GM19238 (cell line): ENCODE results near the gene PPM1H.
"Not testable (repeated sequence)": the region's sequence is repeated elsewhere in the genome, so short reads cannot be mapped to it uniquely, and the experiment has no call there.

ENCODE experiments used
- DNase-seq: peaks from one replicate; pipeline ENCODE4 v3.0.0; 2011; ENCODE audit warnings: low spot score; ENCODE audit not compliant: insufficient read length

PPM1H gene

DNA sequence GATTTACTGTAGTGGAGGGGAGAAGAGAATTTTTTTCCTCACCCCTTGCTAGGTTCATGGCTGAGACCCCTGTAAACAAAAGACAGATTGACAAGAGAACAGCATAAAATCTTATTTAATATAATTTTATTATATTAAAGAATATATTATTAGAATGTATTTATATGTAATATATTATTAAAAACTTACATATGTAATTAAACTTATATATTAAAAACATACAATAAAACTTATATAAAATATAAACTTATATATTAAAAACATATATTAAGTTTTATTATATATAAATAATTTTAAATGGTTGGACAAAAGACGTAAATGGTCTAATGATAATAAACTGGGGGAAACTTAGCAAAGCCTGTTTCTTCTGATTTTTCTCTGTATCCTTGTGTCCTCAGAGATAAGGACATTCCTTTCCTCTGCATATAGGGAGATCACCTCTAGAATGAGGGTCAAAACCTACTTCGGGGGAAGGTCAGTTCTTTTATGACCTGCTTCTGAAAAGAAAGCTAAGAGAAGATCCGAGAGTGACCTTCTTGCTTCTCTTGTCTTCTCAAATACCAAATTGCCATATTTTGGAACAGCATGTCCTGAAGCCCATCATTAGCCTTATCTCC, 8.9 kb upstream of the PPM1H start:
- DNase-seq: no peak

DNA sequence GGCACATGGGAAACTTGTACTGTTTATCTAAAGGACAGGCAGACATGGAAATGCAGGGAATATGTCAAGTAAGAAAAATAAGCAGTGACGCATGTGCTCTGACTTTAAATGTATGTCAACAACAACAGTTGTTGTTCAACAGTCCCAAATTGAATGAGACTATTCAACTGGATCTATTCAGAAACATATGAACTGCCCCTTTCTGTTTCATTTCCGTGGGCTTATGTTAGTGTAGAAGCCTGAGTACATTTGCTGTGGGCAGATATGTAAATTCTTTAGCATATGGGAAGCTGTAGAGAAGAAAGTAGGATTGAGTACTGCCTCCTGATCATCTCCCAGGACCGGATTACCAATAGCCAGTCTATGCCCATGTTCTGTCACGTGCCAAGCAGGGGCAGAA, 7.4 kb upstream of the PPM1H start:
- not testable (repeated sequence) for DNase-seq

DNA sequence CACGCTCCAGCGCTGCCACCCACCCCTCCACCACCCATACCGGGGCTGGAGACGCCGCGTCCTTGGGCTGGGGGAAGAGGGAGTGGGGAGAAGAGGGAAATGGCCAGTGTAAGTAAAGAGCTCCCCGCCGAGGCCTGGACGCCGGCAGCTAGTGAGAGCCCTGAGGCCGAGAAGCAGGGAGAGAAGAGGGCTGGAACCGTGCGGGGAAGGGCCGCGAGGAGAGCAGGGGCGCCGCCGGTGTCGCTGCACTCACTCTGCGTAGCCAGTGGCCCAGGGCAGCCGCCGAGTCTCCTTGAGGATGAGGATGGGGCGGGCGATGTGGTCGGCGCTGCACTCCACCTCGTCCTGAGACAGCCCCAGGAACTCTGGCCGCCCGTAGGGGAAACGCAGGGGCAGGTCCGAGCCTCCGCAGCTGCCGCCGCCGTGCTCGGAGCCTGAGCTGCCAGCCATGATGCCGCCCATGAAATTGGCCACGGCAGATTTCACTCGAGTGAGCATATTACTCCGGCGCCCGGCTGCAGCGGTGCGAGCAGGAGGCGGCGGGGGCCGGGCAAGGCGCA, 631 bp downstream of the PPM1H start:
- DNase-seq: peak; percentile 23

DNA sequence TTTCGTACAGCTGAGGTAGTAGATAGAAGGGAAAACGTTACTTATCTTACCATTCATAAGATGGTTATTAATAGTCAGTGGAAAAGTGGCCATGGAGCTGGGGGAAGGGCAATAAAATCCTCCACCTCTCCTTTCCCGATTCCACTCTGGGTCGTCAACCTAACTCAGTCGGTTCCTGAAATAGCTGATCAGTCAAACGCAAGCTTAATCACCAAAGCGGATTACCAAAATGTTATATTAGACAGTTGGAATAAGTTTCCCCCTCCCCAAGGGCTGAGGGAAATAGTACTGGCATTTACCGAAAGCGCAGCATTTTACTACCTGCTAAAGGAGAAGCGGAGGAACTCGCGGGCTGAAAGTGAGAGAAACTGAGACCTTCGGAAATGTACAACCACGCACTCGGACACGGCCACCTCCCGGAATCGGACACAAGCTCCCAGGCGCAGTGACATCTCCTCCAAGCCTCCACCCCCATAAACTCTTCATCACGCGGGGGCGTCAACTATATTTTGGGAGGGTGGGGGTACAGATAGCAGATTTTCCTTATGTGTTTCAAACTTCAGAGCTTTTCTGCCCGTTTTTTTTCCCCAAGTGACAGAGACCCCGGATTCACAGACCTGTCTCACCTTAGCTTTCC, 1.2 kb downstream of the PPM1H start:
- no peak for DNase-seq

DNA sequence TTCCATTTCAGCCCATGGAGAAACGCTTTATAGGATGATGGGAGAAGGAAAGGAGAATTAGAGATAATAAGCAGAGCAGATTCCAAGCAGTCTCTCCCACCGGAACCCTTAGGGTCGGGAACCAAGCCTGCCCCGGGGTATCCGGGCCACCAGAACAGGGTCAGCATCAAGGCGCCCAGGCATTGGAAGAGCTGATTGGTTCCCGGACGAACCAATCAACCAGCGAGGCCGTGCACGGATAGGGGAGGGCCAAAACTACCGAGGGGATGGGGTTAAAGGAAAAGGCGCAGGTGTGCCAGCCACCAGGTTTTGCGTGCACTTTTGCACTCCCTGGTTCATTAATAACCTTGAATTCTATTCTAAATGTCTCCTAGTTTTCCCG, 1.7 kb downstream of the PPM1H start:
- no peak for DNase-seq

DNA sequence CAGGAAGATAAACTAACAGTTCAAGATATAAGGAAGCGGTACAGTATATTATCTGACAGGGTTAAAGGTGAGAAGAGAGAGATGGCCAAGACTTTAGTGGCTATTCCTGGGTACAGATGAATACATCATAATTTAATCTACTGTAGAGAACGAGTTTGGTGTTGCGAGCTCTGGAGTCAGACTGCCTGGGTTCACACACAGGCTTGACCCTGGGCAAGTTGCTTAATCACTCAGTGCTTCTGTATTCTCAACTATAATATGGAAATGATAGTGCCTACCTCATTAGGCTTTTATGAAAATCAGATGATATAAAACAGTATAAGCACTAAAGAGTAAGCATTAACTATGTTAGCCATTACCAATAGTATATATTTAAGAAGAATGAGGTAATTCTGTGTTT, 3.5 kb downstream of the PPM1H start:
- DNase-seq: no peak

DNA sequence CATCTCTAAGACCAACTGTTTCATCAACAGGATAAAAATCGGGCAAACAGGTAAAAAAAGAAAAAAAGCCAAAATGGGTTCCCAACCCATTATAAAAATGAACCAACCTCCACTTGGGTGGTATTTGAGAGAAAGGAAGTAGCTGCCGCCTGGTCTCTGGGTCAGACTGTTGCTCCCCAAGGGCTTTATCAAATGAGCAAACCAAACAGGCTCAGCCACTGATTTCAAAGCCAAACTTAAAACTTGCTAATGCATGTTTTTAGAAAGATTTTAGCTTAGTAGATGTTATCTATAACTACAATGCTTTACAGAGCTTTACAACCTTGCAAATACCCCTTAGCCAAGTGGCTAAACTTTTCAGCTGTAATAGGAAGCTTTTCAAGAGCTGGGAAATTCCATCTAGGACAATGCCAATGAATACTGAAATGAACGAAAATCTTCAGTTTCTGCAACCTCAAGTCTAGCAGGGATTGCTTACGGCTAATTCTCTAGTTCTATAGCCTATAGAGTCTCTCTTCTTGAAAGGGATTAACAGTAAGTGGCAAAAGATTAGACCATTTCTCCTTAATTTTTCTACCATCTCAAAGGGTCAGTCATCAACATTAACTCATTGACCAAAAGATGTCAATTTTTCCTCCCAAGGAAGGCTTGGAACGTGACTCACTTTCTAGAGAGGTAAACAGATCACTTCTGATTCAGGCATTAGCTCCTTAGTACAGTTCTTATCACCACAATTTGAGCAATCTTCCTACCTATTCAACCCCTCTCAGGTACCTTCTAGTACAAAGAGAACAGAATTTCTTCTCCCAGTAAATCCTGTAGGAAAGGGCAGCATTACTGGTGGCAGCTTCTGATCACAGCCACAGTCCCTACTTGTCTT, 4.2 kb downstream of the PPM1H start:
- DNase-seq: no peak

DNA sequence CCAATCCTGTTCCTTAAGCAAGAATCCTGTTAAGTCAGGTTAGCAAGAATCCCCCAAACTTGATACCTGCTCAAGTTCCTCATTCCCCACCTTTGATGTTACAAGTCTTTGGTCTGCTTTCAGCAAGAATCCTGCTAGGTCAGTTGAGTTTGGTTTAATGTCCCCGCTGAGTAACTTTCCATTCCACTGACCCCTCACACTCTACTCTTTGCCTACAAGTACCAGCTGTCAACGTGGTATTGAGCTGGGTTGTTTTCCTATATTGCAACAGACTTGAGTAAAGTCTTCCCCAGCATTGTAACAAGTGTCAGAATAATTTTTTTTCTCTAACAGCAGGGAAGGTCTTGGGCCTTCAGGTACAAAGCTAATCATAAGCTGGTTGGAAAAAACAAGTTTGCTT, 6.3 kb downstream of the PPM1H start:
- DNase-seq: no peak

DNA sequence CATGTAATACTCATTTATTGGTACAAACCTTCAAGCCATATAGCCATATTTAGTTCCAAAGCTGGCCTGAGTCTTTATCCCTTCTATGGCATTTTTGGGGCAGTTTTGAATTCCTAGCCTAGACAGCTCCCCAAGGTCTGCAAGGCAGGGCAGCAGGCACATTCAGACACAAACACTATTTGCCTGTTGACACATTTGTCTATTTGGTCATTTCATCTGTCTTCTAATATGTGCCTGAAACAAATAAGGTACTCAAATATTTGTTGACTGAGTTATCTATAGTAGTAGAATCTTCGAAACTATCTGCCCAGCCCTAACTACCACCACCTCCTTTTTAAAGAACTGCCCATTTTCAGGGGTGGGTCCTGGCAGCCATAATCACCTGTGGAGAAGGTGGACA, 9.3 kb downstream of the PPM1H start:
- DNase-seq: no peak

DNA sequence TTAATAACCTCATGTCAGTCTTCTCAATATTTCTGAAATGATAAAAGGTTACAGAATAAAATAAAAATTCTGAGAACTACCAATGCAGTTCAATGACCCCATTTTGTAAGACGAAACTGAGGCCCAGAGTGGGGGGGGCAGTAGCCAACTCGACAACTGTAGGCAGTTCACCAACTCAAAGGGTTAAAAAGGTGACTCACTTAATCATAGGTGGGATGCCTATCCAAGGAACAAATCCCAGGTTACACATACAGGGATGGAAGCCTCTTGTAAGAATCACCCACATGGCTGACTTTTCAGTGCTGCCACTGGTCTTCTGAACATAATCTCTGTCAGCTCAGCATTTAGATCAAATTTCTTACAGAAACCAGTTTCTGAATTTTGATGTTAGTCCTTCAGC, 10.9 kb downstream of the PPM1H start:
- DNase-seq: no peak

DNA sequence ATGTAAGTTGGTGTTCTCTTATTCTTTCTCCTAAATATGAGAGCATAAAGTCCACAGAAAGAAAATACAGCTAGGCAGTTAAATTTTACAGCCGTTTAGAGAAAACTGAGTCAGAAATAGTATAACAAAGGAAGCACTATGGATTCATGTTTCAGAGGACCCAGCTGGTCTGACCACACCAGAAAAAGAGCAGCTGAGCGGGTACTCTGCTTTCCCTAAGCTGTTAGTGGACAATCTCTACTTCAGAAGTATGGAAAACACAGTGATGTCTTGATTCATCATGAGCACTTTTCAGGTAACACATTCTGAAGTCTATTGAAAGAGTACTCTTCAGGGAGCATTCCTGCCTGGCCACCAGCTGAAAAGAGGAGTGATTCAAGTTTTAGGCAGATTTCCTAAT, 12.4 kb downstream of the PPM1H start:
- DNase-seq: no peak

DNA sequence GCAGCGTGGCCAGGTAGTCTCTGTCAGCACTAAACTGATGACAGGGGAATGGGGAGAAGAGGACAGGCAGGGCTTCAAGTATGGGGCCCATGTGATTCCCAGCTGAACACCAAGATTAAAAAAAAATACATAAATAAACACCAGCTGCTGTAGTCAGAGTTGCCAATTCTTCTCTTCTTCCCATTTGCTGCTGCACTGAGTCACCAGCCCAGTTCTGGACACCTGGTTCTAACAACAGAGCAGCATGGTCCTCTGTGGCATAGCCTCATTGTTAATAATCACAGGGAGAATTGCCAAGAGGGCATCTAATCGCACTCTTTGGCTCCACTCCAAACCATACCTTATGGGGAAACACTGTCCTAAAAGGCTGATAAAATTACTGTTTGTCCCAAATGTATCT, 15.1 kb downstream of the PPM1H start:
- DNase-seq: no peak

DNA sequence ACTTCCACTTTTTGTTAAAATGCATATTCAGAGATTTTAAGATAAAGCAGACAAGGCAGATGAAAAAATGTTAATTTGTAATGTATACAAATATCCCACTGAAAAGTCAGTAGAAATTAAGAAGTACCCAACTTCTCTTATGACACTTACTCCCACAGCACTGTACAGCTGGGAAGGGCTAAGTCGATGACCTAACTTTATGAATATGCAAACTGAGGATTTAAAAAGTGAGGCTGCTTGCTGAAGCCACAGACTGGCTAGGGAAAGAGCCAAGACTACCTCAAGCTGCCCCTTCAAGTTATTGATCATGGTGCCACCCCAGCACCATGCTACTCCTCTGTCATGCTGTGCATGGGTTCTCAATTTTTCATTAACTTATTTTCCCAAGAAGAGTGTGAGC, 17.0 kb downstream of the PPM1H start:
- no peak for DNase-seq

DNA sequence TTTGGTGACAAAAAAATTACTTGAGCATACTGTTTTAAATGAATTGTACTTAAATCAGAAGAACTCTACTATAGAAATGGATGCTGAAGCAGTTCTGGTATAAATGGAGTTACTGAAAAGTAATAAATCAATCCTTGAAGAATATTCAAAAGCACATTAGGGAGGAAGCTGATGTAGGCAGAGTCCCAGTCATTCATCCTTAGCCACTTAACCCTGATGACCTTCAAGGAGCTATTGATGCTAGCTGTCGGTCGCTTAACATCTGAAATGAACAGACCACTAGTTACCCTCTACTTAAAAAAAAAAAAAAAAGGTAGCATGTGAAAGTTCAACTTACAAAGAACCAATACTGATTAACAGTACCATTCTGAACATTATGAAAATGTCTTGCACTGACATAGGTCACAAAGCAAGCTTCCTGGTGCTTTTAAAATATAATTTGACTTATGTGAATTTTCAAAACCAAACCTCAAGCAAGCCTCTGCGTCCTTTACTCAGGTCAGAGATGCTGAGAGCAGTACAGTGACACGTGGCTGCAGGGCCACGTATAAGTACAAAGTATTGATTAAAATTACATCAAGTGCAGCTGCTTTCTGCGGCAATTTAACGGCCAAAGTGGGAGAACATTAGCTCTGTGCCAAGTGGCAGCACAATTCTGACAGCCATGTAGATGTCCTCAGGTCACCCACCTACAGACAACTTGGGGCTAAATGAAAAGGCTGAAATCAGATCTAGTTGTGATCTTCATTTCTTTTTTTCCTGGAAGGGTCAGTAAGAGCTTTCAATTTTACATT, 18.1 kb downstream of the PPM1H start:
- DNase-seq: no peak

DNA sequence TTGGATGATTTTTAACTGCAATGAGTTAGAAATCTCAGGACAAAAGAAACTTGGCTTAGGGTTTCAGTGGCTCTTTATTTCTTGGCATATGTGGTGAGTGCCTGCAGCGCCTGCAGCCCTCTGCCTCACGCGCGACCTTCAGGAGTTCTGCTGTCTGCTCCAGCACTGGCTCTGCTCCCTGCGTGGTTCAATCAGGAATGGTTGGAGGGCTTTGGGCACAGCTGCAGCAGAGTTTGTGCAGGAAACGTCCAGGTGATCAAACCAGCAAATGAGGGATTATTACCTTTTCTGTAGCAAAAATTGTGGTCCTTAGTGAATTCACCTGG, 19.8 kb downstream of the PPM1H start:
- DNase-seq: no peak

DNA sequence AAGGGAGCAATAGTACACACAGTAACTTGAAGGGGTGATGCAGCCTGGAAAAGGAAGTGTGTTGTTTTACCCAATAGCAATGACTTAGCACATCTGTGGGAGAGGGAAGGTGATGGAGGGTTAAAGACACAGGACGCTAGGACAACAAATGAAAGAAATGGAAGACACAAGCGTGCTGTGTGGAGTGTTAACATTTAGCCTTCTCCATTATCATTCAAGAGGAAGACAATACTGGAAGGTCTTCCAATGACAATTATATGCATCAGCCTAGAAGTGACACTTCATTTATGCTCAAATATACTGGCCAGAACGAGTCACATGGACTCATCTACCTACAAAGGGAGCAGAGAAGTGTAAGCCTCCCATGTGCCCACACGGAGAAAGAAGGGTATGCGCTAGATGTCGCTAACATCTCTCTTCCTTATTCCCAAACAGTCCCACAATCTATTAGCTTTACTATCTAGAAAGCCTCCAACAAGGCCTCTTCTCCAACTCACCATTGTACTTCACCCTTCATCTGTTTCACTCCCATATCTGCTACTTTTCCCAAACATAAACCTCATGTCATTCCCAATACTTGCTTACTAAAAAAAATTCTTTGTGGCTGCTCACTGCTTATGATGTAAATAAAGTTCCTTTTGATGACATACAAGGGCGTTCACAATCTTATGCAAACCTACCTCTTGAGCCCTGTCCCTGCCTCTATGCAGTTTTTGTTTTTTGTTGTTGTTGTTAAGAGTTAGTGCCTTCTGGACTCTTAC, 20.3 kb downstream of the PPM1H start:
- DNase-seq: no peak

DNA sequence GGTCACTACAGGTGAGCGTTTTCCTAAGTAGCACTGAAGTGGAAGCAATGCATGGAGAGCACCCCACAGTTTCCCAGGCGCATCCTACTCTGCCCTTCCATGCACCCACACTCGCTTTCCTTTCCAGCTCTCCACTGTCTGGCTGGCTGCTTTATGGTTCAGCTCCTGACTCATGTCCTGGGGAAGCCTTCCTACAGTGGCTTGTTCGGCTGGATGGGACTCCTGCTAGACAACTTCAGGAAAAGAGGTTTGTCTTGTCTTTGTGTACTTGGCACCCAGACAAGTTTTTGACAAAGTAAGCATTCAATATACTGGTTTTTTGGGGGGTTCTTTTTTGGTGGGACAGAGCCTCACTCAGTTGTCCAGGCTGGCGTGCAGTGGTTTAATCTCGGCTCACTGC, 21.6 kb downstream of the PPM1H start:
- DNase-seq: no peak

DNA sequence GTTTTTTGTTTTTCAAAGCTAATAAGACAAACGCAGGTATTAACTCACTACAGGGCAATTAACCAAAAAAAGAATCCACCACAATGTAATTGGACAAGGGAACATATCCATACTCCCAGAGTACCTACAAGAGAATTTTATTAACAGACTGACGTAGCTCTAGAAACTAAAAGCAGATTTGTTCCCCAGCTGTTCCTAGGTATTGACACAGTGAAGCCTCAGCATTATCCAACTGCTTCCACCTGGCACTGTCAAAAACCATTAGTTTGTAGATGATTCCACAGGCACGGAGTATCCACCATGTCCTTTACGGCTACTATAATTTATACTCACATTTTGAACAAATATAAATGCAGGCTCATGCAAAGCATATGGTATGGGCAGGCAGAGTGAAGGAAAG, 22.3 kb downstream of the PPM1H start:
- no peak for DNase-seq

DNA sequence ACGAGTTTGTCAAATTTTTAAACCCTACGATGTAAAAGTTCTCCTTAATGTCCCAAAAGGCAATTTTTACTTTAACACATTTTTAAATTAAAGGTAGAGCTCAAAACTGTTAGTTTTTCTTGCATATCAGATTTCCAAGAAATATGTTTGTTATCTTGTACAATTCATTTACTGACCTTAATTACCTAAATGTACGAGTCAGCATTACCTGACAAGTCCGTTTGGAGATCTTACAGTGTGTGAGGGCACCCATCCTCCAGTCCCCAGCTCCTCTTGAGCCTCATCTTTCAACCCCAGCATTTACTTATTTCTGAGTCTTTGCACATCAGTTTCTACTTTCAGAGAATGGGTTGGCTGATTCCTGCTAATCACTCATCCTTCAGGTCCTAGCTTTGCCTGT, 23.7 kb downstream of the PPM1H start:
- no peak for DNase-seq

DNA sequence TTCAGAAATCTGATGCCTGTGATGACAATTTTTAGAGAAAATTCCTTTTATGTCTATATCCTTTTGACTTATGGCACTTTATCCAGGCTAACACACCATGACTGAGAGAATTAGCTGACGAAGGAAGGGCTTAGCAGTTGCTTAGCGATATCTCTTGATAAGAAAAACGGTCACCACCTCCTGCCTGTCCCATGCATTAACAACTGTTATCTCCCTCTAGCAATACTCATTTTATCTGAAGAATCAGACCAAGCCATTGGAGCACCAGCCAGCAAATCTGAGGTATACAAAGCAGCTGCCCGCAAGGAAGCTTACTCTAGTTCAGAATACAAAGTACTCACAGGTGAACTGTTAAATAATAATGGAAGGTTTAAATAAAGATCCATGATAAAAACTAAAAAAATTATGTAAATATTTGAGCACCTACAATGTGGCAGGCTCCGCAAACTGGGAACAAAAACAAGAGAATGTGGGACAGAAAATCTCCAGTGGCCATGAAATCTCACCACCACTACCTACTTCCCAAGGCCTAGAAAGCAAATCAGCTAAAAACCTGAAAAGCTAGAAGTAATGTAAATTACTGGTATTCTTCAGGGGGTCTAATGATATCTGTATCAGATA, 24.3 kb downstream of the PPM1H start:
- no peak for DNase-seq

DNA sequence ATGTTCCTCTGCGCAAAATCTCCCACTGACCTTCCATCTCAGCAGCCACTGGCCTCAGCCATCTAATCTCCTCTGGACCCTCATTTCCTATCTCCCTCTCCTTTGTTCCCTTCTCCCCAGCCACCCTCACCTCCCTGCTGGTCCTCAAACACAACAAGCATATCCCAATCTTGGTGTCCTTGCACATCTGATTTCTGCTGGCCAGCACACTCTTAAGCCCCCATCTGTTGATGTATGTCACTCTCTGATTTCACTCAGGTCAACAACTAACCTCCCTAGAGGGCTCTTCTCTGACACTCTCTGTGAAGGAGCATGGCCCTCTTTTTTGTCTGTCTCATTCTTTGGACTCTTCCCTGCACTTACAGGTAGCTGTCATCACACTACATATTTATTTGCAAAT, 25.6 kb downstream of the PPM1H start:
- no peak for DNase-seq
